SU-DHL-6 (cell line): ENCODE data around the gene TMEM128.

Experiments used
- EZH2phosphoT487 ChIP-seq: fragments of 200-600 bp; sonication (generic), shearing (Covaris generic); conservative IDR thresholded peaks from 2 replicates; pipeline ENCODE4 v1.6.1; 2018; ENCODE audit warnings: mild to moderate bottlenecking, antibody characterized with exemption, low read length, moderate library complexity, mixed read lengths
- TF ChIP-seq, protein P1 (sequence below): fragments of 200-600 bp; sonication (generic); IDR thresholded peaks from one replicate; pipeline ENCODE4 v1.5.1; 2017; ENCODE audit warnings: antibody characterized with exemption, mild to moderate bottlenecking, low read length, moderate library complexity; ENCODE audit not compliant: insufficient read depth, poor library complexity, severe bottlenecking

DNA sequence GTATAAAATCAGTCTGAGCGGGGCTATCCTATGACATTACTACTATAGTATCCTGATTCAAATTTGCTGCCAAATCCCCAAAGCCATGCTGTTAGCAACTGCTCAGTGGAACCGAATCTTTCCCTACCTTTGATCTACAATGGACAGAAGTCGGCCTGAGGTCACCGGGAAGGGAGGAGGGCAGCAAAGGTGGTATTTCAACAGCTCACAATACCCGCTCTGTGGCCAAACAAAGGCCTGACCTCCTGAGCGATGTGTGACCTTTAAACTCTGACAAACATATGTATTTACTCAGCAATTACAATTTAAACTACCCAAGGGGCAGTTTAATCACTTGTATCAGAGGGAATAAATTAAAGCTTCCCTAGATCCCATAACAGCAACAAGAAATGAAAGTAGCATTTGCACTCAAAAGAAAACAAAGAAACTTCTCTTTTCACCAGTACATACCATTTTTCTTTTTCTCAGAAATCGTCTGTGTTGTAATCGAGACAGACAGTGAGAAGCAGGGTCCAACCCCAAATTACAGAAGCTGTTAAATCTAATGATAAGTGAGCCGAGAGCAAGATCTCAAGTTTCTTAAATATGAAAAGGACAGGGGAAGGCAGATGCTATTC is 11.6 kb upstream of the TMEM128 start:
- TF ChIP-seq, protein P1, sequence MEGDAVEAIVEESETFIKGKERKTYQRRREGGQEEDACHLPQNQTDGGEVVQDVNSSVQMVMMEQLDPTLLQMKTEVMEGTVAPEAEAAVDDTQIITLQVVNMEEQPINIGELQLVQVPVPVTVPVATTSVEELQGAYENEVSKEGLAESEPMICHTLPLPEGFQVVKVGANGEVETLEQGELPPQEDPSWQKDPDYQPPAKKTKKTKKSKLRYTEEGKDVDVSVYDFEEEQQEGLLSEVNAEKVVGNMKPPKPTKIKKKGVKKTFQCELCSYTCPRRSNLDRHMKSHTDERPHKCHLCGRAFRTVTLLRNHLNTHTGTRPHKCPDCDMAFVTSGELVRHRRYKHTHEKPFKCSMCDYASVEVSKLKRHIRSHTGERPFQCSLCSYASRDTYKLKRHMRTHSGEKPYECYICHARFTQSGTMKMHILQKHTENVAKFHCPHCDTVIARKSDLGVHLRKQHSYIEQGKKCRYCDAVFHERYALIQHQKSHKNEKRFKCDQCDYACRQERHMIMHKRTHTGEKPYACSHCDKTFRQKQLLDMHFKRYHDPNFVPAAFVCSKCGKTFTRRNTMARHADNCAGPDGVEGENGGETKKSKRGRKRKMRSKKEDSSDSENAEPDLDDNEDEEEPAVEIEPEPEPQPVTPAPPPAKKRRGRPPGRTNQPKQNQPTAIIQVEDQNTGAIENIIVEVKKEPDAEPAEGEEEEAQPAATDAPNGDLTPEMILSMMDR: no peak
- no peak for TF ChIP-seq EZH2phosphoT487
